HepG2 (cell line): ENCODE measurements around the gene CCDC6. TPM values are rescaled to one million over a fixed set of nuclear protein-coding genes. Genes with fewer than 3 reads are reported as not detected.

ENCODE experiments used
- ESRRA ChIP-seq: sonication (generic); formaldehyde crosslinking; IDR thresholded peaks from 2 replicates; pipeline ENCODE4 v1.5.1; 2020; ENCODE audit warnings: mild to moderate bottlenecking, low read depth, missing genetic modification reagents
- ETV6 ChIP-seq: sonication (generic); formaldehyde crosslinking; conservative IDR thresholded peaks from 2 replicates; pipeline ENCODE4 v1.4.0; 2020; ENCODE audit warnings: missing genetic modification reagents
- KDM5A ChIP-seq: fragments of 200-600 bp; sonication (generic); IDR thresholded peaks from 2 replicates; pipeline ENCODE4 v1.7.0; 2018; ENCODE audit warnings: antibody characterized with exemption, mild to moderate bottlenecking, low read length, borderline replicate concordance
- TBX3 ChIP-seq: fragments of 450-650 bp; IDR thresholded peaks from 2 replicates; pipeline ENCODE4 v1.6.1; 2017; ENCODE audit warnings: antibody characterized with exemption, mild to moderate bottlenecking, inconsistent platforms, borderline replicate concordance
- ZNF260 ChIP-seq: sonication (generic); formaldehyde crosslinking; IDR thresholded peaks from 2 replicates; pipeline ENCODE4 v1.4.0; 2020; ENCODE audit warnings: missing genetic modification reagents, low read depth, mild to moderate bottlenecking, borderline replicate concordance
- ZNF570 ChIP-seq: sonication (generic); formaldehyde crosslinking; IDR thresholded peaks from 2 replicates; pipeline ENCODE4 v1.4.0; 2020; ENCODE audit warnings: mild to moderate bottlenecking, missing genetic modification reagents, borderline replicate concordance
- polyA plus RNA-seq, 8 experiments: library from polyadenylated mRNA; depleted of rRNA in 3 of 8; stranded (reverse) in 7 of 8; unstranded in 1 of 8; fragments of >200 nt; fragmentation: Illumina TruSeq in 4 of 8; extraction: Trizol in 4 of 8; gene quantifications; 2 replicates each; pipeline versions ENCODE4 v1.2.1 to v1.2.3, GENCODE V29; 2011 to 2016; ENCODE audit warnings: low read depth in 4 of 8, missing spikeins in 1 of 8, mixed read lengths in 1 of 8; ENCODE audit not compliant: insufficient read depth in 1 of 8
- total RNA-seq, 5 experiments: library from RNA; depleted of rRNA; stranded (reverse); fragments of >200 nt; fragmentation: Illumina TruSeq; extraction: Trizol; gene quantifications; 2 replicates each; pipeline ENCODE4 v1.2.3, GENCODE V29; 2016; ENCODE audit warnings: low read depth in 1 of 5
- TF ChIP-seq, protein P1 (sequence below): sonication (generic); formaldehyde crosslinking; IDR thresholded peaks from 2 replicates; pipeline ENCODE4 v1.5.0; 2020; ENCODE audit warnings: mild to moderate bottlenecking, missing genetic modification reagents, borderline replicate concordance
- TF ChIP-seq, protein P2 (sequence below): sonication (generic); formaldehyde crosslinking; conservative IDR thresholded peaks from 2 replicates; pipeline ENCODE4 v1.4.0; 2020; ENCODE audit warnings: mild to moderate bottlenecking, missing genetic modification reagents, moderate library complexity
- TF ChIP-seq, protein P3 (sequence below): sonication (generic); formaldehyde crosslinking; IDR thresholded peaks from 2 replicates; pipeline ENCODE4 v1.4.0; 2020; ENCODE audit warnings: missing genetic modification reagents
- TF ChIP-seq, protein P4 (sequence below): sonication (generic); formaldehyde crosslinking; IDR thresholded peaks from 2 replicates; pipeline ENCODE4 v1.4.0; 2020; ENCODE audit warnings: mild to moderate bottlenecking, missing genetic modification reagents
- TF ChIP-seq, protein P5 (sequence below): IDR thresholded peaks from 2 replicates; pipeline ENCODE4 v1.6.1; 2016; ENCODE audit warnings: low read depth

CCDC6 gene
- total and polyA plus RNA-seq, 2 of the 13 experiments (the other 11 are each of a cell fraction or from before 2014, with no cell fraction given), result 17.9 to 18.3 TPM

DNA sequence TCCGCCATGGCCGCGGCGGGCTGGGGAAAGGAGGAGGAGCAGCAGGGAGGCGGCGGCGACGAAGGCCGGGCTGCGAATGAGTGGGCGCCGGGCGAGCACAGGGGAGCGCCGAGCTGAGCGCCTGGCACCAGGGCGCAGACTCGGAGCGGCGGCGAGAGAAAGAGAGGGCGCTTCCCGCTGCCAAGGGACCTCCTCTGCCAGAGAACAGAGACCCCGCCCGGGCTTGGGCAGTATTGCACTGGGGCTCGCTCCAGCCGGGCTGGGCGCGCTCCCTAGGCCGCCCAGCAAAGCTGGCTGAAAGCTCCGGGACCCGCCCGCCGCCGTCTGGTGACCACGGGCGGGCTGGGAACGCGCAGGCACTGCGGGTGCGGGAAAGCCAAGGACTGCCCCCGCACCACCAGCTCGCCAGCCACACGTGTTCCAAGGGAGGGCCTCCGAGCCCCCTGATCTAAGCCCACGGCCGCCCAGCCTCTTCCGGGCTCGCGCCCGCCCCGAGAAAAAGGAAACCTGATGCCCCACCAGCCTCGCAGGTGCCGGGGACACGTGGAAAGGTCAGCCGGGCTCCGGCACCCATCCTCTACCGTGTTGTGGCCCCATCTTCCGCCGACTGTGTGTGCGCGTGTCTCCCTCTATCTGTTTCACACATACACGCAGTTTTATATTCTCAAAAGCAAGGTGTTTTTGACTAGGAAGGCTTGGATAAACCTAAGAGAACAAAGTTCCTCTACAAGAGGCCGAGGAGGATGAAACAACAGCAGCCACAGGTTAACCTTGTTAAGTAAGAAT is at the start of gene CCDC6 (continued):
- TF ChIP-seq, protein P1, sequence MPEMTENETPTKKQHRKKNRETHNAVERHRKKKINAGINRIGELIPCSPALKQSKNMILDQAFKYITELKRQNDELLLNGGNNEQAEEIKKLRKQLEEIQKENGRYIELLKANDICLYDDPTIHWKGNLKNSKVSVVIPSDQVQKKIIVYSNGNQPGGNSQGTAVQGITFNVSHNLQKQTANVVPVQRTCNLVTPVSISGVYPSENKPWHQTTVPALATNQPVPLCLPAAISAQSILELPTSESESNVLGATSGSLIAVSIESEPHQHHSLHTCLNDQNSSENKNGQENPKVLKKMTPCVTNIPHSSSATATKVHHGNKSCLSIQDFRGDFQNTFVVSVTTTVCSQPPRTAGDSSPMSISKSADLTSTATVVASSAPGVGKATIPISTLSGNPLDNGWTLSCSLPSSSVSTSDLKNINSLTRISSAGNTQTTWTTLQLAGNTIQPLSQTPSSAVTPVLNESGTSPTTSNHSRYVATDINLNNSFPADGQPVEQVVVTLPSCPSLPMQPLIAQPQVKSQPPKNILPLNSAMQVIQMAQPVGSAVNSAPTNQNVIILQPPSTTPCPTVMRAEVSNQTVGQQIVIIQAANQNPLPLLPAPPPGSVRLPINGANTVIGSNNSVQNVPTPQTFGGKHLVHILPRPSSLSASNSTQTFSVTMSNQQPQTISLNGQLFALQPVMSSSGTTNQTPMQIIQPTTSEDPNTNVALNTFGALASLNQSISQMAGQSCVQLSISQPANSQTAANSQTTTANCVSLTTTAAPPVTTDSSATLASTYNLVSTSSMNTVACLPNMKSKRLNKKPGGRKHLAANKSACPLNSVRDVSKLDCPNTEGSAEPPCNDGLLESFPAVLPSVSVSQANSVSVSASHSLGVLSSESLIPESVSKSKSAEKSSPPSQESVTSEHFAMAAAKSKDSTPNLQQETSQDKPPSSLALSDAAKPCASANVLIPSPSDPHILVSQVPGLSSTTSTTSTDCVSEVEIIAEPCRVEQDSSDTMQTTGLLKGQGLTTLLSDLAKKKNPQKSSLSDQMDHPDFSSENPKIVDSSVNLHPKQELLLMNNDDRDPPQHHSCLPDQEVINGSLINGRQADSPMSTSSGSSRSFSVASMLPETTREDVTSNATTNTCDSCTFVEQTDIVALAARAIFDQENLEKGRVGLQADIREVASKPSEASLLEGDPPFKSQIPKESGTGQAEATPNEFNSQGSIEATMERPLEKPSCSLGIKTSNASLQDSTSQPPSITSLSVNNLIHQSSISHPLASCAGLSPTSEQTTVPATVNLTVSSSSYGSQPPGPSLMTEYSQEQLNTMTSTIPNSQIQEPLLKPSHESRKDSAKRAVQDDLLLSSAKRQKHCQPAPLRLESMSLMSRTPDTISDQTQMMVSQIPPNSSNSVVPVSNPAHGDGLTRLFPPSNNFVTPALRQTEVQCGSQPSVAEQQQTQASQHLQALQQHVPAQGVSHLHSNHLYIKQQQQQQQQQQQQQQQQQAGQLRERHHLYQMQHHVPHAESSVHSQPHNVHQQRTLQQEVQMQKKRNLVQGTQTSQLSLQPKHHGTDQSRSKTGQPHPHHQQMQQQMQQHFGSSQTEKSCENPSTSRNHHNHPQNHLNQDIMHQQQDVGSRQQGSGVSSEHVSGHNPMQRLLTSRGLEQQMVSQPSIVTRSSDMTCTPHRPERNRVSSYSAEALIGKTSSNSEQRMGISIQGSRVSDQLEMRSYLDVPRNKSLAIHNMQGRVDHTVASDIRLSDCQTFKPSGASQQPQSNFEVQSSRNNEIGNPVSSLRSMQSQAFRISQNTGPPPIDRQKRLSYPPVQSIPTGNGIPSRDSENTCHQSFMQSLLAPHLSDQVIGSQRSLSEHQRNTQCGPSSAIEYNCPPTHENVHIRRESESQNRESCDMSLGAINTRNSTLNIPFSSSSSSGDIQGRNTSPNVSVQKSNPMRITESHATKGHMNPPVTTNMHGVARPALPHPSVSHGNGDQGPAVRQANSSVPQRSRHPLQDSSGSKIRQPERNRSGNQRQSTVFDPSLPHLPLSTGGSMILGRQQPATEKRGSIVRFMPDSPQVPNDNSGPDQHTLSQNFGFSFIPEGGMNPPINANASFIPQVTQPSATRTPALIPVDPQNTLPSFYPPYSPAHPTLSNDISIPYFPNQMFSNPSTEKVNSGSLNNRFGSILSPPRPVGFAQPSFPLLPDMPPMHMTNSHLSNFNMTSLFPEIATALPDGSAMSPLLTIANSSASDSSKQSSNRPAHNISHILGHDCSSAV, result no peak
- TF ChIP-seq ETV6 (CRISPR knock-in tag) (no peak), ESRRA (peak; percentile 83), ZNF260 (CRISPR knock-in tag) (no peak), ZNF570 (CRISPR knock-in tag) (no peak), TBX3 (peak; percentile 78), KDM5A (no peak; the same call in 1 of the 2 replicates)
- TF ChIP-seq, protein P2, sequence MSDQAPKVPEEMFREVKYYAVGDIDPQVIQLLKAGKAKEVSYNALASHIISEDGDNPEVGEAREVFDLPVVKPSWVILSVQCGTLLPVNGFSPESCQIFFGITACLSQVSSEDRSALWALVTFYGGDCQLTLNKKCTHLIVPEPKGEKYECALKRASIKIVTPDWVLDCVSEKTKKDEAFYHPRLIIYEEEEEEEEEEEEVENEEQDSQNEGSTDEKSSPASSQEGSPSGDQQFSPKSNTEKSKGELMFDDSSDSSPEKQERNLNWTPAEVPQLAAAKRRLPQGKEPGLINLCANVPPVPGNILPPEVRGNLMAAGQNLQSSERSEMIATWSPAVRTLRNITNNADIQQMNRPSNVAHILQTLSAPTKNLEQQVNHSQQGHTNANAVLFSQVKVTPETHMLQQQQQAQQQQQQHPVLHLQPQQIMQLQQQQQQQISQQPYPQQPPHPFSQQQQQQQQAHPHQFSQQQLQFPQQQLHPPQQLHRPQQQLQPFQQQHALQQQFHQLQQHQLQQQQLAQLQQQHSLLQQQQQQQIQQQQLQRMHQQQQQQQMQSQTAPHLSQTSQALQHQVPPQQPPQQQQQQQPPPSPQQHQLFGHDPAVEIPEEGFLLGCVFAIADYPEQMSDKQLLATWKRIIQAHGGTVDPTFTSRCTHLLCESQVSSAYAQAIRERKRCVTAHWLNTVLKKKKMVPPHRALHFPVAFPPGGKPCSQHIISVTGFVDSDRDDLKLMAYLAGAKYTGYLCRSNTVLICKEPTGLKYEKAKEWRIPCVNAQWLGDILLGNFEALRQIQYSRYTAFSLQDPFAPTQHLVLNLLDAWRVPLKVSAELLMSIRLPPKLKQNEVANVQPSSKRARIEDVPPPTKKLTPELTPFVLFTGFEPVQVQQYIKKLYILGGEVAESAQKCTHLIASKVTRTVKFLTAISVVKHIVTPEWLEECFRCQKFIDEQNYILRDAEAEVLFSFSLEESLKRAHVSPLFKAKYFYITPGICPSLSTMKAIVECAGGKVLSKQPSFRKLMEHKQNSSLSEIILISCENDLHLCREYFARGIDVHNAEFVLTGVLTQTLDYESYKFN (CRISPR knock-in tag), result peak; percentile 54
- TF ChIP-seq, protein P3, sequence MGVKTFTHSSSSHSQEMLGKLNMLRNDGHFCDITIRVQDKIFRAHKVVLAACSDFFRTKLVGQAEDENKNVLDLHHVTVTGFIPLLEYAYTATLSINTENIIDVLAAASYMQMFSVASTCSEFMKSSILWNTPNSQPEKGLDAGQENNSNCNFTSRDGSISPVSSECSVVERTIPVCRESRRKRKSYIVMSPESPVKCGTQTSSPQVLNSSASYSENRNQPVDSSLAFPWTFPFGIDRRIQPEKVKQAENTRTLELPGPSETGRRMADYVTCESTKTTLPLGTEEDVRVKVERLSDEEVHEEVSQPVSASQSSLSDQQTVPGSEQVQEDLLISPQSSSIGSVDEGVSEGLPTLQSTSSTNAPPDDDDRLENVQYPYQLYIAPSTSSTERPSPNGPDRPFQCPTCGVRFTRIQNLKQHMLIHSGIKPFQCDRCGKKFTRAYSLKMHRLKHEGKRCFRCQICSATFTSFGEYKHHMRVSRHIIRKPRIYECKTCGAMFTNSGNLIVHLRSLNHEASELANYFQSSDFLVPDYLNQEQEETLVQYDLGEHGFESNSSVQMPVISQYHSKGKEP (CRISPR knock-in tag), result peak; percentile 57; the same call in 1 of the 2 replicates
- TF ChIP-seq, protein P4, sequence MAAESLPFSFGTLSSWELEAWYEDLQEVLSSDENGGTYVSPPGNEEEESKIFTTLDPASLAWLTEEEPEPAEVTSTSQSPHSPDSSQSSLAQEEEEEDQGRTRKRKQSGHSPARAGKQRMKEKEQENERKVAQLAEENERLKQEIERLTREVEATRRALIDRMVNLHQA (CRISPR knock-in tag), result no peak
- TF ChIP-seq, protein P5, sequence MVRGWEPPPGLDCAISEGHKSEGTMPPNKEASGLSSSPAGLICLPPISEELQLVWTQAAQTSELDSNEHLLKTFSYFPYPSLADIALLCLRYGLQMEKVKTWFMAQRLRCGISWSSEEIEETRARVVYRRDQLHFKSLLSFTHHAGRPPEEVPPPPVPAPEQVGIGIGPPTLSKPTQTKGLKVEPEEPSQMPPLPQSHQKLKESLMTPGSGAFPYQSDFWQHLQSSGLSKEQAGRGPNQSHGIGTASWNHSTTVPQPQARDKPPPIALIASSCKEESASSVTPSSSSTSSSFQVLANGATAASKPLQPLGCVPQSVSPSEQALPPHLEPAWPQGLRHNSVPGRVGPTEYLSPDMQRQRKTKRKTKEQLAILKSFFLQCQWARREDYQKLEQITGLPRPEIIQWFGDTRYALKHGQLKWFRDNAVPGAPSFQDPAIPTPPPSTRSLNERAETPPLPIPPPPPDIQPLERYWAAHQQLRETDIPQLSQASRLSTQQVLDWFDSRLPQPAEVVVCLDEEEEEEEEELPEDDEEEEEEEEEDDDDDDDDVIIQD (CRISPR knock-in tag), result peak; percentile 59
